Spleen (tissue), 11 donors: ENCODE measurements around the gene PTMA. TPM values are rescaled to one million over a fixed set of nuclear protein-coding genes. Genes with fewer than 3 reads are reported as not detected.
A peak's percentile ranks its signal among the peaks of the same experiment; 100 is the strongest.

ENCODE experiments used
- DNase-seq: peaks from one replicate; pipeline ENCODE4 v3.0.0-alpha.2; 2020
- H3K27ac ChIP-seq, 8 donors: fragments of 200-600 bp; sonication (generic) in 7 of 8; 1 replicate in 4 of 8; 2 replicates in 4 of 8; pipeline versions ENCODE4 v1.5.0 to v1.8.0; 2016 to 2021; ENCODE audit warnings: inconsistent platforms in 4 of 8, mild to moderate bottlenecking in 4 of 8, moderate library complexity in 1 of 8
- H3K27me3 ChIP-seq, 7 donors: fragments of 200-600 bp; sonication (generic) in 6 of 7; replicated peaks in 1 of 7; 1 replicate in 4 of 7; 2 replicates in 3 of 7; pipeline versions ENCODE4 v1.5.0 to v1.8.0; 2016 to 2021; ENCODE audit warnings: inconsistent platforms in 3 of 7, mild to moderate bottlenecking in 1 of 7
- H3K36me3 ChIP-seq, 6 donors: fragments of 200-600 bp; sonication (generic) in 5 of 6; 1 replicate in 4 of 6; 2 replicates in 2 of 6; pipeline versions ENCODE4 v1.5.0 to v1.8.0; 2016 to 2021; ENCODE audit warnings: inconsistent platforms in 2 of 6
- H3K4me1 ChIP-seq, 6 donors: fragments of 200-600 bp; sonication (generic) in 5 of 6; 1 replicate in 3 of 6; 2 replicates in 3 of 6; pipeline versions ENCODE4 v1.5.0 to v1.8.0; 2016 to 2021; ENCODE audit warnings: inconsistent platforms in 3 of 6
- H3K4me3 ChIP-seq, 8 donors: fragments of 200-600 bp; sonication (generic) in 7 of 8; 1 replicate in 4 of 8; 2 replicates in 4 of 8; pipeline versions ENCODE4 v1.5.0 to v1.8.0; 2016 to 2021; ENCODE audit warnings: inconsistent platforms in 4 of 8, mild to moderate bottlenecking in 4 of 8, moderate library complexity in 2 of 8
- H3K9me3 ChIP-seq, 8 donors: fragments of 200-600 bp; sonication (generic) in 7 of 8; 1 replicate in 4 of 8; 2 replicates in 4 of 8; pipeline versions ENCODE4 v1.5.0 to v1.8.0; 2016 to 2021; ENCODE audit warnings: inconsistent platforms in 4 of 8
- POLR2A ChIP-seq, 3 donors: fragments of 450-650 bp; IDR thresholded peaks; one replicate each; pipeline ENCODE4 v1.5.1; 2017; ENCODE audit warnings: antibody characterized with exemption in 3 of 3, mild to moderate bottlenecking in 1 of 3
- POLR2AphosphoS5 ChIP-seq, 3 donors: sonication (generic); formaldehyde crosslinking; IDR thresholded peaks; one replicate each; pipeline ENCODE4 v1.5.1; 2017; ENCODE audit warnings: antibody characterized with exemption in 3 of 3
- WGBS, 5 donors: extraction: QIAGEN DNeasy Blood & Tissue Kit in 3 of 5; methylation state at CpG; one replicate each; pipeline versions ENCODE4 v1.1.5 to v1.1.7; 2013 to 2018; 5-methylcytosine and 5-hydroxymethylcytosine counted together
- intact Hi-C: fragments of 100-400 bp; cut with DNase I; formaldehyde crosslinking; loops from one replicate; pipeline ENCODE4 v1.15.0; 2023; ENCODE audit warnings: low total_unique reads
- polyA plus RNA-seq, 3 donors: library from polyadenylated mRNA; stranded (reverse); fragments of 200-250 nt; gene quantifications; one replicate each; pipeline ENCODE4 v1.2.1, GENCODE V29; 2013
- total RNA-seq, 7 donors: library from RNA; depleted of rRNA in 3 of 7; stranded (reverse); fragments of >200 nt in 3 of 7; fragmentation: NEBNext Ultra II Directional in 4 of 7; extraction: Animal tissue kit (Norgen Biotek cat#: 25700) in 4 of 7; gene quantifications; one replicate each; pipeline versions ENCODE4 v1.1.0 to v1.2.1, GENCODE V29; 2016 to 2021
- TF ChIP-seq, protein P1 (sequence below), 11 experiments: fragments of 200-600 bp in 7 of 11; fragments of 450-650 bp in 4 of 11; sonication (generic) in 4 of 11; IDR thresholded peaks in 8 of 11; conservative IDR thresholded peaks in 3 of 11; 1 replicate in 7 of 11; 2 replicates in 4 of 11; pipeline versions ENCODE4 v1.4.0 to v1.8.0; 2016 to 2021; ENCODE audit warnings: antibody characterized with exemption in 11 of 11, inconsistent platforms in 4 of 11, mild to moderate bottlenecking in 1 of 11
- donor health status: healthy with polysubstance abuse.
- donor health status: DM: no; HTN: no; CAD: no; lungs with moderate emphysema.
- donor health status: DM: no; HTN: no; CAD: no.
- donor health status: Bipolar disorder and iron deficiency.
- donor health status: healthy.
- donor health status: DM: no; HTN: no; CAD: no.
- donor health status: DM: yes; HTN: yes; CAD: no.

Gene PTMA
- total and polyA plus RNA-seq, 10 donors = 509 to 2,114 (median 803) TPM

GRCh38 chr2:231662028-231662810 is 46.1 kb upstream of the PTMA start:
- TF ChIP-seq POLR2AphosphoS5 (IDR thresholded peaks at IDR 0.05) = peak; percentile 92 to 96 (median 95)
- TF ChIP-seq POLR2A (IDR thresholded peaks at IDR 0.05) = peak in 2 of 3 donors; percentile 21 to 76
- TF ChIP-seq, protein P1, sequence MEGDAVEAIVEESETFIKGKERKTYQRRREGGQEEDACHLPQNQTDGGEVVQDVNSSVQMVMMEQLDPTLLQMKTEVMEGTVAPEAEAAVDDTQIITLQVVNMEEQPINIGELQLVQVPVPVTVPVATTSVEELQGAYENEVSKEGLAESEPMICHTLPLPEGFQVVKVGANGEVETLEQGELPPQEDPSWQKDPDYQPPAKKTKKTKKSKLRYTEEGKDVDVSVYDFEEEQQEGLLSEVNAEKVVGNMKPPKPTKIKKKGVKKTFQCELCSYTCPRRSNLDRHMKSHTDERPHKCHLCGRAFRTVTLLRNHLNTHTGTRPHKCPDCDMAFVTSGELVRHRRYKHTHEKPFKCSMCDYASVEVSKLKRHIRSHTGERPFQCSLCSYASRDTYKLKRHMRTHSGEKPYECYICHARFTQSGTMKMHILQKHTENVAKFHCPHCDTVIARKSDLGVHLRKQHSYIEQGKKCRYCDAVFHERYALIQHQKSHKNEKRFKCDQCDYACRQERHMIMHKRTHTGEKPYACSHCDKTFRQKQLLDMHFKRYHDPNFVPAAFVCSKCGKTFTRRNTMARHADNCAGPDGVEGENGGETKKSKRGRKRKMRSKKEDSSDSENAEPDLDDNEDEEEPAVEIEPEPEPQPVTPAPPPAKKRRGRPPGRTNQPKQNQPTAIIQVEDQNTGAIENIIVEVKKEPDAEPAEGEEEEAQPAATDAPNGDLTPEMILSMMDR (IDR thresholded peaks at IDR 0.05 in 8 of 11, conservative IDR thresholded peaks at IDR 0.05 in 3 of 11) = peak in 10 of 11 experiments; percentile 10 to 67 (median 36)
- Histone ChIP-seq H3K27ac (peak overlapping the region; percentile 93 to 99 (median 96)), H3K9me3 (peaks cover 0 to 5% (median 0%) of the 10 kb centered on the region in 8 donors), H3K4me3 (peak overlapping the region; percentile 28 to 68 (median 45)), H3K36me3 (no peaks in the 10 kb centered on the region), H3K4me1 (peaks cover 13 to 57% (median 37%) of the 10 kb centered on the region in 6 donors), H3K27me3 (no peaks in the 10 kb centered on the region)
- 5 to 8% (median 5%) methylated on average over 55 to 87 of the region's 87 CpGs for WGBS, 5 donors
- intact Hi-C loops = loop anchor here (10.0 kb wide), 1 partner anchor 53 kb away; no protein-coding TSS in a partner anchor
- peak; percentile 99 for DNase-seq

- DNase-seq = peak; percentile 90
- peaks cover 16 to 64% (median 43%) of the 10 kb centered on the region in 6 donors for H3K4me1 ChIP-seq
- TF ChIP-seq POLR2AphosphoS5 (IDR thresholded peaks at IDR 0.05) = no peak
- TF ChIP-seq, protein P1 (IDR thresholded peaks at IDR 0.05 in 8 of 11, conservative IDR thresholded peaks at IDR 0.05 in 3 of 11) = peak in 1 of 11 experiments; percentile 0
- no peak for TF ChIP-seq POLR2A (IDR thresholded peaks at IDR 0.05)
- peak overlapping the region; percentile 93 to 99 (median 96) for H3K27ac ChIP-seq
- no peaks in the 10 kb centered on the region for H3K27me3 ChIP-seq
- intact Hi-C loops = loop anchor here (10.0 kb wide), 1 partner anchor 52 kb away; no protein-coding TSS in a partner anchor
- no peaks in the 10 kb centered on the region for H3K36me3 ChIP-seq
- H3K9me3 ChIP-seq = peaks cover 0 to 5% (median 0%) of the 10 kb centered on the region in 8 donors
- 93 to 94% (median 94%) methylated on average over 34 of the region's 34 CpGs for WGBS, 5 donors
- H3K4me3 ChIP-seq = peak overlapping the region in 7 of 8 donors; percentile 30 to 68 (median 48)
Measured at GRCh38 chr2:231662811-231663457, 45.4 kb upstream of the PTMA start.

GRCh38 chr2:231663458-231664212 is 44.7 kb upstream of the PTMA start:
- peak; percentile 81 for DNase-seq
- Histone ChIP-seq H3K27ac (peak overlapping the region in 5 of 8 donors; percentile 93 to 99 (median 96)), H3K4me1 (peaks cover 16 to 71% (median 43%) of the 10 kb centered on the region in 6 donors), H3K4me3 (peak overlapping the region in 1 of 8 donors; percentile 68), H3K9me3 (peaks cover 0 to 5% (median 0%) of the 10 kb centered on the region in 8 donors), H3K27me3 (no peaks in the 10 kb centered on the region), H3K36me3 (no peaks in the 10 kb centered on the region)
- intact Hi-C loops = loop anchor here (10.0 kb wide), 1 partner anchor 51 kb away; no protein-coding TSS in a partner anchor
- 88 to 93% (median 90%) methylated on average over 26 to 27 of the region's 27 CpGs for WGBS, 5 donors
- TF ChIP-seq, protein P1 (IDR thresholded peaks at IDR 0.05 in 8 of 11, conservative IDR thresholded peaks at IDR 0.05 in 3 of 11) = no peak
- TF ChIP-seq POLR2AphosphoS5 (IDR thresholded peaks at IDR 0.05) (no peak), POLR2A (IDR thresholded peaks at IDR 0.05) (no peak)
